DOHH2 (cell line): Measurements from ENCODE around the gene YEATS2.

Source experiments
- CTCF ChIP-seq: fragments of 200-600 bp; sonication (generic); IDR thresholded peaks from one replicate; pipeline ENCODE4 v1.5.1; 2014; ENCODE audit warnings: antibody characterized with exemption, mild to moderate bottlenecking, low read depth, low read length; ENCODE audit not compliant: poor library complexity, severe bottlenecking
- EZH2phosphoT487 ChIP-seq: fragments of 200-600 bp; sonication (generic); IDR thresholded peaks from 2 replicates; pipeline ENCODE4 v1.6.1; 2017; ENCODE audit warnings: borderline replicate concordance, mild to moderate bottlenecking, antibody characterized with exemption, low read length, moderate library complexity, mixed read lengths

- TF ChIP-seq CTCF (no peak), EZH2phosphoT487 (no peak)
These were observed 431 bp upstream of the YEATS2 start for GRCh38 chr3:183697123-183697609.
